Hypothalamus (tissue), 51 donors: ENCODE results near the gene GSTM5.

Experiments
- DNase-seq, 51 donors: peaks; one replicate each; lab custom pipeline; 2025; lab: John Stamatoyannopoulos, UW

The GSTM5 gene

GRCh38 chr1:109759513-109760334, 47.7 kb downstream of the GSTM5 start:
- no peak for DNase-seq

GRCh38 chr1:109760581-109761226, 48.7 kb downstream of the GSTM5 start:
- no peak for DNase-seq

- peak in 1 of 51 donors; percentile 23 for DNase-seq
Measured at GRCh38 chr1:109761227-109762038, 49.4 kb downstream of the GSTM5 start.

GRCh38 chr1:109762039-109762585, 50.1 kb downstream of the GSTM5 start:
- DNase-seq: no peak

- DNase-seq: peak in 1 of 51 donors; percentile 7
Measured at GRCh38 chr1:109762821-109763645, 51.0 kb downstream of the GSTM5 start.

GRCh38 chr1:109763646-109764415, 51.8 kb downstream of the GSTM5 start, which contains the start of gene EPS8L3:
Gene EPS8L3, minus strand, starts transcription at chr1:109763923. Its CDS starts 2,174 bp downstream, at chr1:109761749.
- DNase-seq: no peak

GRCh38 chr1:109764561-109765482, 52.8 kb downstream of the GSTM5 start:
- DNase-seq: no peak

GRCh38 chr1:109765483-109765815, 53.4 kb downstream of the GSTM5 start:
- no peak for DNase-seq

- no peak for DNase-seq
Measured at GRCh38 chr1:109765896-109766615, 54.0 kb downstream of the GSTM5 start.

GRCh38 chr1:109766991-109767636, 55.1 kb downstream of the GSTM5 start:
- DNase-seq: peak in 1 of 51 donors; percentile 11
